DOHH2 (cell line): Measurements from ENCODE around the gene HMGCS2.

Experiments used
- CTCF ChIP-seq: fragments of 200-600 bp; sonication (generic); IDR thresholded peaks from one replicate; pipeline ENCODE4 v1.5.1; 2014; ENCODE audit warnings: antibody characterized with exemption, mild to moderate bottlenecking, low read depth, low read length; ENCODE audit not compliant: poor library complexity, severe bottlenecking
- EZH2phosphoT487 ChIP-seq: fragments of 200-600 bp; sonication (generic); IDR thresholded peaks from 2 replicates; pipeline ENCODE4 v1.6.1; 2017; ENCODE audit warnings: borderline replicate concordance, mild to moderate bottlenecking, antibody characterized with exemption, low read length, moderate library complexity, mixed read lengths

GRCh38 chr1:119711804-119712341 is 56.8 kb downstream of the HMGCS2 start, which contains the start of gene PHGDH:
- peak; percentile 10 for TF ChIP-seq CTCF
- no peak for TF ChIP-seq EZH2phosphoT487
